ENCODE results near the gene VAC14. TPM values are rescaled to one million over a fixed set of nuclear protein-coding genes. Genes with fewer than 3 reads are reported as not detected.
A peak's percentile ranks its signal among the peaks of the same experiment; 100 is the strongest.

VAC14 gene
- total RNA-seq, 4 donors from 2014 or later, result 18.6 to 32.2 (median 25.9) TPM

DNA sequence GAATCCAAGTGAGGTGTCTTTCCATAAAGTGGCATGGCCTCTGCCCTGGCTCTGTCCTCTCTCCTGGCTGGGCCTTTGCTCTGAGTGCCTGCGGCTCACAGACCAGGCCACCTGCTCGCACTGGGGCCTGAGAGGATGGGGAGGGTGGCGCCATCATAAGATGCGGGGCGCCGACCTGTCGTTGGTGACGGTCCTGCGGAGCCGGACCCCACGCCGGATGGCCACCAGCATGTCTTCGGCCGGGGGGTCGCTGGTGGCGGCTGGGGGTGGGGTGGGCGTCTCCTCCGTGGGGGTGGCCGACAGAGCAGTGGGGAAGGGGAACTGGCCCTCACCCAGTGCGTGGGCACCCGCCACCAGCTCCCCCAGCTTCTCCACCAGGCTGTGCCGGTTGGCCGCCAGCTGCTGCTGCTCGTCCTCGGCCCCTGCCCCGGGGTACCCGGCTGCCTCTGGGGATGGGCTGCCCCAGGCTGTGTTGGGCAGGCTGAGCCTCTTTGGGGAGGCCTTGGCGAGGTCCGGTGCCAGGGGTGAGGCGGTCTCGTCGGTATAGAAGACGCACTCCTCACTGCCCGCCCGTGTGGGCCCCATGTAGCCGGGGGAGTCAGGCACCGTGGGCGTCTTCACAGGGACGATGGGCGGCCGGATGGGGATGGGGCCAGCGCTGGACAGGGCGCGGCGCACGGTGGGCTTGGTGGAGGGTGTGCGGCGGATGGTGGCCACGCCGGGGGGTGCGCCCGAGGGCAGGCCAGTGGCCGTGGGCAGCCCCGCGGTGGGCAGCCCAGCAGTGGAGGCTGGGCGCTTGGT lies 137.2 kb downstream of the VAC14 start:
- no peak for TF ChIP-seq POLR2A (IDR thresholded peaks at IDR 0.05)
- TF ChIP-seq, protein P1, sequence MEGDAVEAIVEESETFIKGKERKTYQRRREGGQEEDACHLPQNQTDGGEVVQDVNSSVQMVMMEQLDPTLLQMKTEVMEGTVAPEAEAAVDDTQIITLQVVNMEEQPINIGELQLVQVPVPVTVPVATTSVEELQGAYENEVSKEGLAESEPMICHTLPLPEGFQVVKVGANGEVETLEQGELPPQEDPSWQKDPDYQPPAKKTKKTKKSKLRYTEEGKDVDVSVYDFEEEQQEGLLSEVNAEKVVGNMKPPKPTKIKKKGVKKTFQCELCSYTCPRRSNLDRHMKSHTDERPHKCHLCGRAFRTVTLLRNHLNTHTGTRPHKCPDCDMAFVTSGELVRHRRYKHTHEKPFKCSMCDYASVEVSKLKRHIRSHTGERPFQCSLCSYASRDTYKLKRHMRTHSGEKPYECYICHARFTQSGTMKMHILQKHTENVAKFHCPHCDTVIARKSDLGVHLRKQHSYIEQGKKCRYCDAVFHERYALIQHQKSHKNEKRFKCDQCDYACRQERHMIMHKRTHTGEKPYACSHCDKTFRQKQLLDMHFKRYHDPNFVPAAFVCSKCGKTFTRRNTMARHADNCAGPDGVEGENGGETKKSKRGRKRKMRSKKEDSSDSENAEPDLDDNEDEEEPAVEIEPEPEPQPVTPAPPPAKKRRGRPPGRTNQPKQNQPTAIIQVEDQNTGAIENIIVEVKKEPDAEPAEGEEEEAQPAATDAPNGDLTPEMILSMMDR (IDR thresholded peaks at IDR 0.05), result no peak
- intact Hi-C loops (cut with DNase I), result no loop called here
- Histone ChIP-seq H3K4me3 (no peak overlapping the region), H3K9me3 (no peaks in the 10 kb centered on the region), H3K36me3 (peaks cover 35 to 77% (median 36%) of the 10 kb centered on the region in 3 donors), H3K27ac (peak overlapping the region in 1 of 4 donors; percentile 17), H3K4me1 (peaks cover 0 to 21% (median 0%) of the 10 kb centered on the region in 3 donors), H3K27me3 (no peaks in the 10 kb centered on the region)
- DNase-seq, result no peak
- 90 to 93% methylated on average over 2 to 13 of the region's 56 CpGs for WGBS, 2 donors

DNA sequence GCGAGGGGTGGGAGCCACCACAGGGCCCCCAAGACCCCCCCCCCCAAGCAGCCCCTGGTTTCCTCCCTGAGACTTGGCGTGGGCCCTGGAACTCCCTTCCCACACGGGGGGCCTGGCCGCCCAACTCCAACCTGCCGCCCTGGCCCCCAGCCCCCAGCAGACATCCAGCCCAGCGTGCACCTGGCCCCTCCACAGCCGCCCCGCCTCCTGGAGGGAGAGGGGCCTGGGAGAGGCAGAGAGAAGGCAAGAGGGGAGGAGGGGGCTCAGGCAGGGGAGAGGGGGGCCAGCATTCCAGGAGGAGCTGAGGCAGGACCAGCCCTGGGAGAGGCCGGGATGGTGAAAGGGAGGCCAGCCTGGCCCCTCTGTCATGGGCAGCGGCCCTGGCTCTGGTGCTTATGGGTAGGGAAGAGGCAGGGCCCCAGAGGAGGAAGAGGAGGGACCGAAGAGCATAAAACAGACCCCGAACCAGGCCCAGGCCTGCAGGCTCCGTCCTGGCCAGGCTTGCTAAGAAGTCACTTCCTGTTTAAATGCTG lies 137.9 kb downstream of the VAC14 start:
- Histone ChIP-seq H3K4me1 (peaks cover 0 to 21% (median 0%) of the 10 kb centered on the region in 3 donors), H3K27me3 (no peaks in the 10 kb centered on the region), H3K36me3 (peaks cover 34 to 71% (median 35%) of the 10 kb centered on the region in 3 donors), H3K9me3 (no peaks in the 10 kb centered on the region), H3K27ac (peak overlapping the region in 1 of 4 donors; percentile 17), H3K4me3 (no peak overlapping the region)
- intact Hi-C loops (cut with DNase I), result no loop called here
- TF ChIP-seq, protein P1 (IDR thresholded peaks at IDR 0.05), result no peak
- TF ChIP-seq POLR2A (IDR thresholded peaks at IDR 0.05), result no peak
- no peak for DNase-seq
- whole genome bisulfite sequencing, 2 donors, result 63 to 66% methylated on average over 5 to 6 of the region's 13 CpGs

DNA sequence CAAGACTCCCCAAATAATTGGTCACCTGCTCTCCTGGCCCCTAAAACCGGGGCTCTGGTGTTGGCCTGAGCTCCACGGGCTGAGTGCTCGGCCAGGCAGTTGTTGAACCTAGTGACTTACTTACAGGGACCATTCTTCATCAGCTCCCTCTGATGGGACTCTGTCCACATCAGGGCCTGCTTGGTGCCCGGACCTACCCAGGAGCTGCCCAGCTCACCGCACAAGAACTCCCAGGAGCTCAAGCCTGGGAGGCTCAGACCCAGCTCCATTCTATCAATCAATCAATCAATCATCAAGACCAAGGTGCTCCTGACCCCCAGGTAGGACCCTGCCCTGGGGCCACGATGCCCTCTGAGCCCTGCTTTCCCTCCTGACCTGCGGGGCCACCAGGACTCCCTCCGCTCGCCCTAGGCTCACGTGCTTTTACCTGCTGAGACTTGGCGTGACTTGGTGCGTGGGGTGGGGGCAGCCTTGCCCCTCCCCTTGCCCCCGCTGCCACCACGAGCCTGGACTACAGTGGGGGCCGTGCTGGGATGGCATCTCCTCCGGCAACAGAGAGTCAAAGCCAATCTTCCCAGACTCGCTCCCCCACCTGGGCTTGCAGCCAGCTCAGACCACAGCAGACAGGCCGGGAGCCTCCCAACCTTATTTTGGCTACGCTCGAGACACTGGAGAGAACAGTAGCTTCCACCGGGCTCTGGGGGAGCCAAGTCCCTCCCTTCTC lies 138.9 kb downstream of the VAC14 start:
- Histone ChIP-seq H3K9me3 (no peaks in the 10 kb centered on the region), H3K36me3 (peaks cover 31 to 64% (median 34%) of the 10 kb centered on the region in 3 donors), H3K4me1 (peaks cover 0 to 21% (median 0%) of the 10 kb centered on the region in 3 donors), H3K4me3 (no peak overlapping the region), H3K27me3 (no peaks in the 10 kb centered on the region), H3K27ac (peak overlapping the region in 1 of 4 donors; percentile 0)
- WGBS, 2 donors, result 56 to 73% methylated on average over 7 to 13 of the region's 21 CpGs
- intact Hi-C loops (cut with DNase I), result no loop called here
- no peak for DNase-seq
- TF ChIP-seq POLR2A (IDR thresholded peaks at IDR 0.05), result no peak
- TF ChIP-seq, protein P1 (IDR thresholded peaks at IDR 0.05), result no peak

DNA sequence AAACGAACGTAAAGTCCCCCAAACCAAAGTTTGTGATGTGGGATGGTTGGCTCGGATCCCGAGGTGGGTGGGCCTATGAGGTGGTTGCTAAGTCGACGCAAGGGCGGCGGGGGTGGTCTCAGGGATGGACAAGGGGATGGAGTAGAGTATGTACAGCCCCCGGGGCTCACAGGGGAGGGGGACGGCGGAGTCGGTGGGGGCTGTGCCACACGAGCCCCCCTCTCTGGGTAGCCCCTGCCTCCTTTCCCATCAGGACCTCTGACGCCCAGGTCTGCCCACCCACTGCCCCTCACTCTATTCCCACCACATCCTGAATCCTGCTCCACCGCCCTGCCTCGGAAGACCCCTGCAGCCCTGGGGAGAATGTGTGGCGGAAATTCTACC lies 139.4 kb downstream of the VAC14 start:
- DNase-seq, result no peak
- H3K27ac ChIP-seq, result peak overlapping the region in 1 of 4 donors; percentile 0
- no peaks in the 10 kb centered on the region for H3K27me3 ChIP-seq
- no peak overlapping the region for H3K4me3 ChIP-seq
- peaks cover 0 to 21% (median 0%) of the 10 kb centered on the region in 3 donors for H3K4me1 ChIP-seq
- TF ChIP-seq POLR2A (IDR thresholded peaks at IDR 0.05), result no peak
- TF ChIP-seq, protein P1 (IDR thresholded peaks at IDR 0.05), result no peak
- intact Hi-C loops (cut with DNase I), result no loop called here
- H3K9me3 ChIP-seq, result no peaks in the 10 kb centered on the region
- WGBS, 2 donors, result 58 to 73% methylated on average over 9 to 17 of the region's 17 CpGs
- H3K36me3 ChIP-seq, result peaks cover 31 to 64% (median 34%) of the 10 kb centered on the region in 3 donors

Data from esophagus squamous epithelium (tissue), 5 donors.